GM23338 (cell line): Measurements from ENCODE around the gene TRIM63. TPM values are rescaled to one million over a fixed set of nuclear protein-coding genes. Genes with fewer than 3 reads are reported as not detected.

Source experiments
- ATAC-seq: fragments of 200-7000 bp; cut with Tn5 transposase; 3 replicates; pipeline ENCODE4 v1.9.1; 2020
- DNase-seq: peaks from one replicate; pipeline ENCODE4 v3.0.0-alpha.2; 2015; ENCODE audit warnings: low spot score
- H2AFZ ChIP-seq: fragments of 200-600 bp; sonication (generic); 2 replicates; pipeline ENCODE4 v1.8.0; 2016; ENCODE audit warnings: antibody characterized with exemption, mild to moderate bottlenecking, moderate library complexity
- H3F3A ChIP-seq: fragments of 200-600 bp; sonication (generic); replicated peaks from 2 replicates; pipeline ENCODE4 v1.8.0; 2017; ENCODE audit warnings: antibody characterized with exemption, mixed run types, low read depth
- H3K27ac ChIP-seq: fragments of 200-600 bp; sonication (generic); 2 replicates; pipeline ENCODE4 v1.6.1; 2016; ENCODE audit warnings: low read depth
- H3K27me3 ChIP-seq: fragments of 200-600 bp; sonication (generic); 2 replicates; pipeline ENCODE4 v1.8.0; 2016; ENCODE audit warnings: mild to moderate bottlenecking, mixed run types, moderate library complexity; ENCODE audit not compliant: insufficient read depth
- H3K36me3 ChIP-seq: fragments of 200-600 bp; sonication (generic); 2 replicates; pipeline ENCODE4 v1.8.0; 2016; ENCODE audit warnings: mild to moderate bottlenecking; ENCODE audit not compliant: insufficient read depth
- H3K4me1 ChIP-seq: fragments of 200-600 bp; sonication (generic); 2 replicates; pipeline ENCODE4 v1.8.0; 2016; ENCODE audit warnings: mild to moderate bottlenecking, moderate library complexity; ENCODE audit not compliant: insufficient read depth
- H3K4me2 ChIP-seq: fragments of 200-600 bp; sonication (generic); 2 replicates; pipeline ENCODE4 v1.7.1; 2017; ENCODE audit warnings: mixed run types
- H3K4me3 ChIP-seq: fragments of 200-600 bp; sonication (generic); 2 replicates; pipeline ENCODE4 v1.6.1; 2016; ENCODE audit warnings: mixed run types
- H3K79me2 ChIP-seq: fragments of 200-600 bp; sonication (generic); replicated peaks from 2 replicates; pipeline ENCODE4 v1.8.0; 2017; ENCODE audit warnings: mild to moderate bottlenecking; ENCODE audit not compliant: insufficient read depth
- H3K9me2 ChIP-seq: fragments of 200-600 bp; sonication (generic); 2 replicates; pipeline ENCODE4 v1.8.0; 2017; ENCODE audit not compliant: insufficient read depth
- H4K20me1 ChIP-seq: fragments of 200-600 bp; sonication (generic); replicated peaks from 2 replicates; pipeline ENCODE4 v1.8.0; 2017; ENCODE audit warnings: mild to moderate bottlenecking; ENCODE audit not compliant: insufficient read depth
- H3K27ac Mint-ChIP-seq: 2 replicates; pipeline ENCODE4 v1.8.0; 2020; ENCODE audit warnings: inconsistent platforms, mild to moderate bottlenecking, moderate library complexity, mixed read lengths
- H3K27me3 Mint-ChIP-seq: 3 replicates; pipeline ENCODE4 v1.8.0; 2022; ENCODE audit warnings: low read depth, mild to moderate bottlenecking, moderate library complexity, mixed read lengths, inconsistent platforms; ENCODE audit not compliant: insufficient read depth, poor library complexity
- H3K36me3 Mint-ChIP-seq: 3 replicates; pipeline ENCODE4 v1.8.0; 2021; ENCODE audit warnings: low read depth, mild to moderate bottlenecking, inconsistent platforms, moderate library complexity, mixed read lengths
- H3K4me1 Mint-ChIP-seq: 3 replicates; pipeline ENCODE4 v1.8.0; 2020; ENCODE audit warnings: mild to moderate bottlenecking, inconsistent platforms, mixed read lengths
- H3K4me3 Mint-ChIP-seq: 3 replicates; pipeline ENCODE4 v1.8.0; 2021; ENCODE audit warnings: moderate library complexity, mild to moderate bottlenecking, inconsistent platforms, mixed read lengths
- H3K9me3 Mint-ChIP-seq: 3 replicates; pipeline ENCODE4 v1.8.0; 2020; ENCODE audit warnings: moderate library complexity, mild to moderate bottlenecking, inconsistent platforms, mixed read lengths
- CREB1 ChIP-seq: fragments of 250-450 bp; sonication (Bioruptor Pico); IDR thresholded peaks from 2 replicates; pipeline ENCODE4 v1.5.0; 2020; ENCODE audit warnings: low read depth, mild to moderate bottlenecking, moderate library complexity
- EZH2 ChIP-seq: fragments of 200-600 bp; sonication (generic); IDR thresholded peaks from one replicate; pipeline ENCODE4 v1.8.0; 2017; ENCODE audit warnings: antibody characterized with exemption, mild to moderate bottlenecking, low read depth; ENCODE audit not compliant: unreplicated experiment
- EZH2phosphoT487 ChIP-seq: fragments of 200-600 bp; sonication (generic); IDR thresholded peaks from one replicate; pipeline ENCODE4 v1.8.1; 2018; ENCODE audit warnings: antibody characterized with exemption; ENCODE audit not compliant: unreplicated experiment
- JUNB ChIP-seq: IDR thresholded peaks from one replicate; pipeline ENCODE4 v1.6.1; 2016; ENCODE audit warnings: antibody characterized with exemption; ENCODE audit not compliant: unreplicated experiment
- NANOG ChIP-seq: IDR thresholded peaks from 2 replicates; pipeline ENCODE4 v1.6.1; 2016; ENCODE audit warnings: antibody characterized with exemption, borderline replicate concordance
- POLR2AphosphoS5 ChIP-seq: IDR thresholded peaks from 2 replicates; pipeline ENCODE4 v1.6.1; 2016; ENCODE audit warnings: antibody characterized with exemption, low read depth
- STAT1 ChIP-seq: IDR thresholded peaks from one replicate; pipeline ENCODE4 v1.6.1; 2016; ENCODE audit warnings: antibody characterized with exemption; ENCODE audit not compliant: unreplicated experiment
- ZNF114 ChIP-seq: fragments of 250-450 bp; sonication (Bioruptor Pico); IDR thresholded peaks from 2 replicates; pipeline ENCODE4 v1.5.0; 2020; ENCODE audit warnings: mild to moderate bottlenecking, moderate library complexity
- ZNF331 ChIP-seq: fragments of 250-450 bp; sonication (Bioruptor Pico); IDR thresholded peaks from 2 replicates; pipeline ENCODE4 v1.5.0; 2020; ENCODE audit warnings: low read depth, mild to moderate bottlenecking, moderate library complexity
- polyA plus RNA-seq: library from polyadenylated mRNA; unstranded; fragments of >200 nt; fragmentation: Nextera tagmentation; extraction: Ambion mirVana; gene quantifications from 2 replicates; pipeline ENCODE4 v1.2.1, GENCODE V29; 2016
- total RNA-seq: library from RNA; depleted of rRNA; stranded (reverse); fragments of >200 nt; shearing (Covaris generic); gene quantifications from 2 replicates; pipeline ENCODE4 v1.2.3, GENCODE V29; 2014
- TF ChIP-seq, protein P1 (sequence below): IDR thresholded peaks from one replicate; pipeline ENCODE4 v1.6.1; 2018; ENCODE audit warnings: antibody characterized with exemption; ENCODE audit not compliant: unreplicated experiment
- TF ChIP-seq, protein P2 (sequence below): IDR thresholded peaks from 2 replicates; pipeline ENCODE4 v1.6.1; 2016; ENCODE audit warnings: antibody characterized with exemption
- TF ChIP-seq, protein P3 (sequence below), 2 experiments: fragments of 200-600 bp in 1 of 2; sonication (generic) in 1 of 2; conservative IDR thresholded peaks; 2 replicates each; pipeline versions ENCODE4 v1.5.1 to v1.6.1; 2016 to 2017; ENCODE audit warnings: antibody characterized with exemption in 2 of 2, low read depth in 2 of 2, mild to moderate bottlenecking in 2 of 2, moderate library complexity in 1 of 2
- TF ChIP-seq, protein P4 (sequence below): fragments of 250-450 bp; sonication (Bioruptor Pico); IDR thresholded peaks from 2 replicates; pipeline ENCODE4 v1.5.0; 2020; ENCODE audit warnings: mild to moderate bottlenecking, moderate library complexity

The TRIM63 gene
- total and polyA plus RNA-seq, 2 experiments from 2014 or later, result 0.17 TPM; not detected in 1

DNA sequence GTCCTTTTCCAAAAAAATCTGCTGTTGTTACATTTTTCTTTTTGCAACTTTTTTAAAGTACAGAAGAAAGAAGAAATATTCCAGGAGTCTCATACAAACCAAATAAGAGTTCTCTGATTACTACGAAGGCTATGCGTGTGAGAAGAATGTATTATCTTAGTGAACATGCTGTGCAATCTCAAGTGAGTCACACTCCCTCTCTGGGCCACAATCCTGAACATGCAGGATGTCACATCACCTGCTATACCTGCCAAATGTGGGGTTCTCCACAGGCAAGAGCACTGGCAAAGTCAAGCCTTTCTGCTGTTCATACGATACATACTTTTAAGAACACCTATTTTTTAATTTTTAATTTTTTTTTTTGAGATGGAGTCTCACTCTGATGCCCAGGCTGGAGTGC, 21.7 kb upstream of the TRIM63 start:
- Mint-ChIP-seq H3K4me1 (peaks cover 17% of the 10 kb centered on the region), H3K27me3 (peaks cover 6% of the 10 kb centered on the region), H3K36me3 (no peaks in the 10 kb centered on the region), H3K4me3 (no peak overlapping the region), H3K9me3 (no peaks in the 10 kb centered on the region), H3K27ac (no peak overlapping the region)
- TF ChIP-seq EZH2 (no peak), STAT1 (no peak), NANOG (no peak), ZNF331 (no peak), JUNB (no peak), ZNF114 (CRISPR knock-in tag) (no peak), CREB1 (CRISPR knock-in tag) (no peak), EZH2phosphoT487 (no peak), POLR2AphosphoS5 (no peak)
- TF ChIP-seq, protein P1, sequence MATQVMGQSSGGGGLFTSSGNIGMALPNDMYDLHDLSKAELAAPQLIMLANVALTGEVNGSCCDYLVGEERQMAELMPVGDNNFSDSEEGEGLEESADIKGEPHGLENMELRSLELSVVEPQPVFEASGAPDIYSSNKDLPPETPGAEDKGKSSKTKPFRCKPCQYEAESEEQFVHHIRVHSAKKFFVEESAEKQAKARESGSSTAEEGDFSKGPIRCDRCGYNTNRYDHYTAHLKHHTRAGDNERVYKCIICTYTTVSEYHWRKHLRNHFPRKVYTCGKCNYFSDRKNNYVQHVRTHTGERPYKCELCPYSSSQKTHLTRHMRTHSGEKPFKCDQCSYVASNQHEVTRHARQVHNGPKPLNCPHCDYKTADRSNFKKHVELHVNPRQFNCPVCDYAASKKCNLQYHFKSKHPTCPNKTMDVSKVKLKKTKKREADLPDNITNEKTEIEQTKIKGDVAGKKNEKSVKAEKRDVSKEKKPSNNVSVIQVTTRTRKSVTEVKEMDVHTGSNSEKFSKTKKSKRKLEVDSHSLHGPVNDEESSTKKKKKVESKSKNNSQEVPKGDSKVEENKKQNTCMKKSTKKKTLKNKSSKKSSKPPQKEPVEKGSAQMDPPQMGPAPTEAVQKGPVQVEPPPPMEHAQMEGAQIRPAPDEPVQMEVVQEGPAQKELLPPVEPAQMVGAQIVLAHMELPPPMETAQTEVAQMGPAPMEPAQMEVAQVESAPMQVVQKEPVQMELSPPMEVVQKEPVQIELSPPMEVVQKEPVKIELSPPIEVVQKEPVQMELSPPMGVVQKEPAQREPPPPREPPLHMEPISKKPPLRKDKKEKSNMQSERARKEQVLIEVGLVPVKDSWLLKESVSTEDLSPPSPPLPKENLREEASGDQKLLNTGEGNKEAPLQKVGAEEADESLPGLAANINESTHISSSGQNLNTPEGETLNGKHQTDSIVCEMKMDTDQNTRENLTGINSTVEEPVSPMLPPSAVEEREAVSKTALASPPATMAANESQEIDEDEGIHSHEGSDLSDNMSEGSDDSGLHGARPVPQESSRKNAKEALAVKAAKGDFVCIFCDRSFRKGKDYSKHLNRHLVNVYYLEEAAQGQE, result no peak
- TF ChIP-seq, protein P2, sequence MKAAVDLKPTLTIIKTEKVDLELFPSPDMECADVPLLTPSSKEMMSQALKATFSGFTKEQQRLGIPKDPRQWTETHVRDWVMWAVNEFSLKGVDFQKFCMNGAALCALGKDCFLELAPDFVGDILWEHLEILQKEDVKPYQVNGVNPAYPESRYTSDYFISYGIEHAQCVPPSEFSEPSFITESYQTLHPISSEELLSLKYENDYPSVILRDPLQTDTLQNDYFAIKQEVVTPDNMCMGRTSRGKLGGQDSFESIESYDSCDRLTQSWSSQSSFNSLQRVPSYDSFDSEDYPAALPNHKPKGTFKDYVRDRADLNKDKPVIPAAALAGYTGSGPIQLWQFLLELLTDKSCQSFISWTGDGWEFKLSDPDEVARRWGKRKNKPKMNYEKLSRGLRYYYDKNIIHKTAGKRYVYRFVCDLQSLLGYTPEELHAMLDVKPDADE, result no peak
- TF ChIP-seq, protein P3, sequence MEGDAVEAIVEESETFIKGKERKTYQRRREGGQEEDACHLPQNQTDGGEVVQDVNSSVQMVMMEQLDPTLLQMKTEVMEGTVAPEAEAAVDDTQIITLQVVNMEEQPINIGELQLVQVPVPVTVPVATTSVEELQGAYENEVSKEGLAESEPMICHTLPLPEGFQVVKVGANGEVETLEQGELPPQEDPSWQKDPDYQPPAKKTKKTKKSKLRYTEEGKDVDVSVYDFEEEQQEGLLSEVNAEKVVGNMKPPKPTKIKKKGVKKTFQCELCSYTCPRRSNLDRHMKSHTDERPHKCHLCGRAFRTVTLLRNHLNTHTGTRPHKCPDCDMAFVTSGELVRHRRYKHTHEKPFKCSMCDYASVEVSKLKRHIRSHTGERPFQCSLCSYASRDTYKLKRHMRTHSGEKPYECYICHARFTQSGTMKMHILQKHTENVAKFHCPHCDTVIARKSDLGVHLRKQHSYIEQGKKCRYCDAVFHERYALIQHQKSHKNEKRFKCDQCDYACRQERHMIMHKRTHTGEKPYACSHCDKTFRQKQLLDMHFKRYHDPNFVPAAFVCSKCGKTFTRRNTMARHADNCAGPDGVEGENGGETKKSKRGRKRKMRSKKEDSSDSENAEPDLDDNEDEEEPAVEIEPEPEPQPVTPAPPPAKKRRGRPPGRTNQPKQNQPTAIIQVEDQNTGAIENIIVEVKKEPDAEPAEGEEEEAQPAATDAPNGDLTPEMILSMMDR (conservative IDR thresholded peaks at IDR 0.05; ENCODE audit: low read depth in 2 of 2), result no peak
- TF ChIP-seq, protein P4, sequence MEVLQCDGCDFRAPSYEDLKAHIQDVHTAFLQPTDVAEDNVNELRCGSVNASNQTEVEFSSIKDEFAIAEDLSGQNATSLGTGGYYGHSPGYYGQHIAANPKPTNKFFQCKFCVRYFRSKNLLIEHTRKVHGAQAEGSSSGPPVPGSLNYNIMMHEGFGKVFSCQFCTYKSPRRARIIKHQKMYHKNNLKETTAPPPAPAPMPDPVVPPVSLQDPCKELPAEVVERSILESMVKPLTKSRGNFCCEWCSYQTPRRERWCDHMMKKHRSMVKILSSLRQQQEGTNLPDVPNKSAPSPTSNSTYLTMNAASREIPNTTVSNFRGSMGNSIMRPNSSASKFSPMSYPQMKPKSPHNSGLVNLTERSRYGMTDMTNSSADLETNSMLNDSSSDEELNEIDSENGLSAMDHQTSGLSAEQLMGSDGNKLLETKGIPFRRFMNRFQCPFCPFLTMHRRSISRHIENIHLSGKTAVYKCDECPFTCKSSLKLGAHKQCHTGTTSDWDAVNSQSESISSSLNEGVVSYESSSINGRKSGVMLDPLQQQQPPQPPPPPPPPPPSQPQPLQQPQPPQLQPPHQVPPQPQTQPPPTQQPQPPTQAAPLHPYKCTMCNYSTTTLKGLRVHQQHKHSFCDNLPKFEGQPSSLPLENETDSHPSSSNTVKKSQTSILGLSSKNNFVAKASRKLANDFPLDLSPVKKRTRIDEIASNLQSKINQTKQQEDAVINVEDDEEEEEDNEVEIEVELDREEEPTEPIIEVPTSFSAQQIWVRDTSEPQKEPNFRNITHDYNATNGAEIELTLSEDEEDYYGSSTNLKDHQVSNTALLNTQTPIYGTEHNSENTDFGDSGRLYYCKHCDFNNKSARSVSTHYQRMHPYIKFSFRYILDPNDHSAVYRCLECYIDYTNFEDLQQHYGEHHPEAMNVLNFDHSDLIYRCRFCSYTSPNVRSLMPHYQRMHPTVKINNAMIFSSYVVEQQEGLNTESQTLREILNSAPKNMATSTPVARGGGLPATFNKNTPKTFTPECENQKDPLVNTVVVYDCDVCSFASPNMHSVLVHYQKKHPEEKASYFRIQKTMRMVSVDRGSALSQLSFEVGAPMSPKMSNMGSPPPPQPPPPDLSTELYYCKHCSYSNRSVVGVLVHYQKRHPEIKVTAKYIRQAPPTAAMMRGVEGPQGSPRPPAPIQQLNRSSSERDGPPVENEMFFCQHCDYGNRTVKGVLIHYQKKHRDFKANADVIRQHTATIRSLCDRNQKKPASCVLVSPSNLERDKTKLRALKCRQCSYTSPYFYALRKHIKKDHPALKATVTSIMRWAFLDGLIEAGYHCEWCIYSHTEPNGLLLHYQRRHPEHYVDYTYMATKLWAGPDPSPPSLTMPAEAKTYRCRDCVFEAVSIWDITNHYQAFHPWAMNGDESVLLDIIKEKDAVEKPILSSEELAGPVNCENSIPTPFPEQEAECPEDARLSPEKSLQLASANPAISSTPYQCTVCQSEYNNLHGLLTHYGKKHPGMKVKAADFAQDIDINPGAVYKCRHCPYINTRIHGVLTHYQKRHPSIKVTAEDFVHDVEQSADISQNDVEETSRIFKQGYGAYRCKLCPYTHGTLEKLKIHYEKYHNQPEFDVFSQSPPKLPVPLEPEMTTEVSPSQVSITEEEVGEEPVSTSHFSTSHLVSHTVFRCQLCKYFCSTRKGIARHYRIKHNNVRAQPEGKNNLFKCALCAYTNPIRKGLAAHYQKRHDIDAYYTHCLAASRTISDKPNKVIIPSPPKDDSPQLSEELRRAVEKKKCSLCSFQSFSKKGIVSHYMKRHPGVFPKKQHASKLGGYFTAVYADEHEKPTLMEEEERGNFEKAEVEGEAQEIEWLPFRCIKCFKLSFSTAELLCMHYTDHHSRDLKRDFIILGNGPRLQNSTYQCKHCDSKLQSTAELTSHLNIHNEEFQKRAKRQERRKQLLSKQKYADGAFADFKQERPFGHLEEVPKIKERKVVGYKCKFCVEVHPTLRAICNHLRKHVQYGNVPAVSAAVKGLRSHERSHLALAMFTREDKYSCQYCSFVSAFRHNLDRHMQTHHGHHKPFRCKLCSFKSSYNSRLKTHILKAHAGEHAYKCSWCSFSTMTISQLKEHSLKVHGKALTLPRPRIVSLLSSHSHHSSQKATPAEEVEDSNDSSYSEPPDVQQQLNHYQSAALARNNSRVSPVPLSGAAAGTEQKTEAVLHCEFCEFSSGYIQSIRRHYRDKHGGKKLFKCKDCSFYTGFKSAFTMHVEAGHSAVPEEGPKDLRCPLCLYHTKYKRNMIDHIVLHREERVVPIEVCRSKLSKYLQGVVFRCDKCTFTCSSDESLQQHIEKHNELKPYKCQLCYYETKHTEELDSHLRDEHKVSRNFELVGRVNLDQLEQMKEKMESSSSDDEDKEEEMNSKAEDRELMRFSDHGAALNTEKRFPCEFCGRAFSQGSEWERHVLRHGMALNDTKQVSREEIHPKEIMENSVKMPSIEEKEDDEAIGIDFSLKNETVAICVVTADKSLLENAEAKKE (CRISPR knock-in tag), result no peak
- Histone ChIP-seq H3K36me3 (no peaks in the 10 kb centered on the region), H3F3A (0 out of 2 replicates have a peak, but pooled peaks cover 2% of the 10 kb centered on the region), H3K4me1 (peaks cover 15% of the 10 kb centered on the region), H3K27ac (no peak overlapping the region), H3K4me3 (no peak overlapping the region), H3K9me2 (no peaks in the 10 kb centered on the region), H3K27me3 (no peaks in the 10 kb centered on the region; the same call in 1 of the 2 replicates), H3K79me2 (no peaks in the 10 kb centered on the region), H4K20me1 (no peaks in the 10 kb centered on the region), H3K4me2 (no peak overlapping the region), H2AFZ (no peak overlapping the region)
- no peak for ATAC-seq
- DNase-seq, result no peak
